ENCODE results near the gene ZNF48.

The ZNF48 gene

GRCh38 chr16:30407804-30408534 is 12.7 kb downstream of the ZNF48 start:
- DNase-seq = no peak

- DNase-seq = peak; percentile 95
Measured at GRCh38 chr16:30409125-30410060, 14.2 kb downstream of the ZNF48 start.

- DNase-seq = no peak
Measured at GRCh38 chr16:30413112-30413806, 18.0 kb downstream of the ZNF48 start.

GRCh38 chr16:30414159-30414558 is 18.9 kb downstream of the ZNF48 start:
- DNase-seq = no peak

GRCh38 chr16:30416047-30416603 is 20.9 kb downstream of the ZNF48 start:
- no peak for DNase-seq

- no peak for DNase-seq
Measured at GRCh38 chr16:30416624-30417528, 21.7 kb downstream of the ZNF48 start.

GRCh38 chr16:30417529-30418349 is 22.5 kb downstream of the ZNF48 start:
- peak; percentile 95 for DNase-seq

GRCh38 chr16:30418350-30419181 is 23.3 kb downstream of the ZNF48 start:
- no peak for DNase-seq

- DNase-seq = no peak
Measured at GRCh38 chr16:30421010-30421409, 25.8 kb downstream of the ZNF48 start.

GRCh38 chr16:30428055-30428454 is 32.8 kb downstream of the ZNF48 start:
- no peak for DNase-seq

GRCh38 chr16:30429418-30429677 is 34.1 kb downstream of the ZNF48 start:
- no peak for DNase-seq

- DNase-seq = peak; percentile 99
Measured at GRCh38 chr16:30429678-30430427, 34.6 kb downstream of the ZNF48 start, which contains the start of gene DCTPP1. DCTPP1 (minus strand) TSS chr16:30430030; CDS start chr16:30429980, 50 bp downstream.

- DNase-seq = no peak
Measured at GRCh38 chr16:30430428-30430970, 35.3 kb downstream of the ZNF48 start.

GRCh38 chr16:30434852-30435251 is 39.6 kb downstream of the ZNF48 start:
- DNase-seq = peak; percentile 81

GRCh38 chr16:30437511-30438046 is 42.4 kb downstream of the ZNF48 start:
- DNase-seq = no peak

GRCh38 chr16:30438835-30439234 is 43.6 kb downstream of the ZNF48 start:
- no peak for DNase-seq

- no peak for DNase-seq
Measured at GRCh38 chr16:30439720-30440348, 44.6 kb downstream of the ZNF48 start.

- DNase-seq = no peak
Measured at GRCh38 chr16:30443631-30444030, 48.4 kb downstream of the ZNF48 start.
